Stimulated activated CD8-positive, alpha-beta memory T cell treated with anti-CD3 and anti-CD28 coated beads, Interleukin-2, amount 100 ng/mL, for 48 hours (primary cell): ENCODE results near the gene ISYNA1.

Source experiments
- DNase-seq, 2 donors: peaks; one replicate each; pipeline ENCODE4 v3.0.0-alpha.2; 2020; ENCODE audit warnings: low read depth in 2 of 2

ISYNA1 gene

DNA sequence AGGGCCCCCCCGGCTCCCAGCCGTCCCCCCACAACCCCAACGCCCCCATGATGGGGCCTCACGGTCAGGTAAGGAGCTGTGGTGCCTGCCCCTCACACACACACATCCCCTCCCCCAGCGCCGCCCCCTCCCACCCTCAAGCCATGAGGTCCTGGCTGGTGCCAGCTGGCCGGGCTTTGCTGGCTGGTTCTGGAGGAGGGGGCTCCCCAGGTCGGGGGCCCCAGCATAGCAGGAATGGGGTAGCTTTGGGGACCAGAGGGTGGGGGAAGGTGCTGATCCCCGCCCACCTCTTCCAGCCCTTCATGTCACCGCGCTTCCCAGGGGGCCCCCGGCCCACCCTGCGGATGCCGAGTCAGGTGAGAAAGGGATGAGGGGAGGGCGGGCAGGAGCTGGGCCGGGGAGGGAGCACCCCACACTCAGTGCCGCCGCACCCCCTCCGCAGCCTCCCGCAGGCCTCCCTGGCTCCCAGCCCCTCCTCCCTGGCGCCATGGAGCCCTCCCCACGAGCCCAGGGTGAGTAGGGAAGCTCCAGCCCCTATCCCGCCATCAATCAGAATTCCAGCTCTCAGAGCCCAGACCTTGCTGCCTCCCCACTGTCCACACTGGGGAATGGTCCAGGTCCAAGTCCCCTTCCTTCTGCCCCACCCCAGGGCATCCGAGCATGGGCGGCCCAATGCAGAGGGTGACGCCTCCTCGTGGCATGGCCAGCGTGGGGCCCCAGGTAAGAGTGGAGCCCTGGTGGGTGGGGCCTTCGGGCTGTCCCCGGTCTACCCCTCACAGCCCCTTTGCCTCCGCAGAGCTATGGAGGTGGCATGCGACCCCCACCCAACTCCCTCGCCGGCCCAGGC, 6.4 kb downstream of the ISYNA1 start:
- DNase-seq, result no peak

- DNase-seq, result no peak
Observed at GRCh38 chr19:18430417-18431144, 7.4 kb downstream of the ISYNA1 start.

GRCh38 chr19:18429717-18430416, 8.1 kb downstream of the ISYNA1 start:
- DNase-seq, result no peak

- DNase-seq, result peak; percentile 78 to 80
Observed at GRCh38 chr19:18428787-18429674, 8.9 kb downstream of the ISYNA1 start.

DNA sequence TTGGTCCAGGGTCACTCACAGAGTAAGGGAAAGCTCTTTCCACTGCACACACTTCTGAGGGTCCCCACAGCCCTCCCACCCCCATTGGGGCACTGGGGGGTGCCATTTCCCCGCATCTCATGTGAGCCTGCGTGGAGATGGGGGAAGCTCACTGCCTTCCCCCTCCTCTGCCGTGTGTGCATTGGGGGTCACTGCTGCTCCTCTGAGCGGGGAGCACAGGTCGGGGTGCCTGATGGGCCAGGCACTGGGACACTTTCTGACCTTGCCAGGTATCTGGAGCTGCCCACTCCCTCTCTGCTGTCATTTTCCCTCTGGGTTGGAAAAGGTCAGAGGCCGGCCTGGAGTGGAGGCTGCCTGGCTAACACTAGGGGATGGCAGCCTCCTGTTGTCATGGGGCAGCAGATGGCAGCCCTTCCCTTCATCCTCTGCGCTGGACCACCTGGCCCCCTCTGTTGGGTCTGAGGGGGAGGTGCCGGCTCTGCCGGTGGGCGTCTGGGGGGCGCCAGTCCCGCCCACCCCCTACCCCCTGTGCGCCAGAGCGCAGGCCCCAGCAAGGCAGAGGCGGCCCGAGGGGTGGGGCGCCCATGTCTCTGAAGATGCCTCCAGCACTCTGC, 9.7 kb downstream of the ISYNA1 start:
- DNase-seq, result no peak

- no peak for DNase-seq
Observed at GRCh38 chr19:18427743-18428113, 10.2 kb downstream of the ISYNA1 start.

DNA sequence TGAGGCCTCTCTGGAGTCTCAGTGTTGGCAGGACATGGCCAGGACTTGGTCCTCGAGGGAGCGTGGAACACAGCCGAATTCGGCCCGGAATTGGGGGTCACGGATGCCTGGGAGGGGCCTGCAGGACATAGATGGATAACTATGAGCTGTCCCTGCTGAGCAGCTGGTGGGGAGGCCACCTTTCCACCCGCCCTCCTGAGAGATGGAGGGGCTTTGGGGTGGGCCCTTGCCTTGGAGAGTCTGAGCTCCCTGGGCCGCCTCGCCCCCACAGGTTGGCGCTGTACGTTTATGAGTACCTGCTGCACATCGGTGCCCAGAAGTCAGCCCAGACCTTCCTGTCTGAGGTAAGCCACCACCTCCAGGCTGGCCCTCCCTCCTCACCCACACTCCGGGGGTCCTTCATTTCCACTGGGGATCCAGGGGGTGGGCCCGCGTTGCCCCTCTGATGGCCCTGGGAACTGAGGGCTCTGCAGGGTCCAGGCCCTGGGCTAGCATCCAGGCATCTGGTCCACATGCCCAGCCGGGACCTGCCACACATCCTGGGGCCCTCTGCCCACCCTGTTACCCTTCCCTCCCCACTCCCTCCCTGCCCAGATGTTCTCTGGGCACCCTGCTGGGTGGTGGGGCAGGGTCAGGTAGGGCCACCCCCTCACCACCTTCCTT, 10.7 kb downstream of the ISYNA1 start:
- DNase-seq, result no peak

GRCh38 chr19:18426416-18426767, 11.5 kb downstream of the ISYNA1 start:
- no peak for DNase-seq

GRCh38 chr19:18425515-18426415, 12.2 kb downstream of the ISYNA1 start:
- DNase-seq, result no peak

- DNase-seq, result no peak
Observed at GRCh38 chr19:18424890-18425514, 12.9 kb downstream of the ISYNA1 start.

GRCh38 chr19:18424122-18424889, 13.6 kb downstream of the ISYNA1 start:
- no peak for DNase-seq

DNA sequence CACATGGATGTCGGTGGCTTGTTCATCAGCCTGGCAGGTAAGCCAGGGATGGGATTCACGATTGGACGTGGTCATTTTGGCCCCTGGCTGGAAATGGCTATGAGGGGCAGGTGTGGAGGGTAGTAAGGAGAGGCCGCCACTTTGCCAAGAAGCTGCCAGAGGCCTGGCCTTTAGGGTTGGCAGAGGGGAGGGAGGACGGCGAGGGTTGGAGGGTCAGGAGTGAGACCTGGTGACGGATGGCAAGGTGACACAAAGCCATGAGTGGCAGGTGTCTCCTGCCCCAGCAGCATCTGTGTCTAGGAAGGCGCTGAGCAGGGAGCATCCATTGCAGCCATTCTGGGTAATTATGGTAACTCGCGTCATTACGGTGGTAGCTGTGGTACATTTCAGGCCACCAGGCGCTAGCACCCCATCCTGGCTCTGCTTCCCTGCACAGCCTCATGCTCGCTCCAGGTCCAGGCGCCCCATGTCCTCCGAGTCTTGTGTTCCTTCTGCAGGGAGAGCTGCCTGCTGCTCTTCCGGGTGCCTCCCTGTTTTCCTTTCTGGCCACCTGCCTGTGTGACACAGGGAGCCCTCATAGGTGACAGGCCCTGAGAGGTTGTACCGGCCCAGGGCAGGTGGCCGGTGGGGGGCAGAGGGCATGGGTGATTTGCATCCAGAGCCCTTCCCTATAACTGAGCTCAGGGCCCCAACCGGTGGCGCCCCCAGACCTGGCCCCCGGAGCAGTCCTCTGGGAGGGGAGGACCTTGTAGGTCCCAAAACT, 14.5 kb downstream of the ISYNA1 start:
- no peak for DNase-seq

DNA sequence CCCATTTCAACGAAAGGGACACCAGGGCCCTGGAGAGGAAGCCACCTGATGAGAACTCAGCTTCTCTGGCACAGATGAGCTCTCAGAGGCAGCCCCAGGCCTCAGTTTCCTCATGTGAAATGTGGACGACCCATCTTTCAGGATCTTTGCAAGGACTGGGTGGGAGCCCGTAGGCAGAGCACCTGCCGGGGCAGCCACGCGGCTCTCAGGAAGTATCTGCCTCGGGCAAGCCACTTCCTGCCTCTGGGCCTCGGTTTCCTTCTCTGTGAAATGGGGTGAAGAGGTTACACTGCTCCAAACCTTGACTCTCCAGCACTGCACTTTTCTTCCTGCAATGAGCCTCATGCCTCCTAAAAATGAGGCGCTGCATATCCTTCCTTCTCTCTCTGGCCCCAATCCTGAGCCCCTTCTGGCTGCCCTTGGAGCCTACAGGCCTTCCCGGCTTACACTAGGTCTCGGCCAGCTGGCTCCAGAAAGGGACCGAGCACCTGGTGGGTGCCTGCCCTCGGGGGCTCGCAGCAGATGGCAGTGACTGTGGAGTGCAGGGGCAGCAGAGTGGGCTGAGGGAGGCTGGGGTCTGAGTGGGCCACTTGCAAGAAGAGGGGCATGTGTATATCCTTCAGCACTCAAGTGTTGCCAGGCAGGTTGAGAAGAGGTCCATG, 15.3 kb downstream of the ISYNA1 start:
- no peak for DNase-seq

- DNase-seq, result no peak
Observed at GRCh38 chr19:18421371-18421959, 16.5 kb downstream of the ISYNA1 start.

- no peak for DNase-seq
Observed at GRCh38 chr19:18420930-18421329, 17.0 kb downstream of the ISYNA1 start.

- no peak for DNase-seq
Observed at GRCh38 chr19:18419699-18420460, 18.1 kb downstream of the ISYNA1 start.
